Measurements from ENCODE around the gene CUL2. TPM values are rescaled to one million over a fixed set of nuclear protein-coding genes. Genes with fewer than 3 reads are reported as not detected.
"Not testable (repeated sequence)": the region's sequence is repeated elsewhere in the genome, so short reads cannot be mapped to it uniquely, and the experiment has no call there.

Gene CUL2
- total RNA-seq, 1 experiment from 2014 or later = 26.9 TPM

GRCh38 chr10:34976380-34976910 is 113.7 kb downstream of the CUL2 start:
- not testable (repeated sequence) for H3K36me3 ChIP-seq, H3K4me3 ChIP-seq, H3K27me3 ChIP-seq, H3K9me3 ChIP-seq, DNase-seq

GRCh38 chr10:34974364-34975065 is 115.6 kb downstream of the CUL2 start:
- H3K36me3 ChIP-seq, H3K27me3 ChIP-seq, DNase-seq, H3K4me3 ChIP-seq, H3K9me3 ChIP-seq: not testable (repeated sequence)

GRCh38 chr10:34973757-34974156 is 116.4 kb downstream of the CUL2 start:
- H3K36me3 ChIP-seq, H3K9me3 ChIP-seq, H3K4me3 ChIP-seq, DNase-seq, H3K27me3 ChIP-seq: not testable (repeated sequence)

- H3K9me3 ChIP-seq, DNase-seq, H3K36me3 ChIP-seq, H3K27me3 ChIP-seq, H3K4me3 ChIP-seq: not testable (repeated sequence)
Measured at GRCh38 chr10:34973121-34973520, 117.0 kb downstream of the CUL2 start.

GRCh38 chr10:34972591-34972990 is 117.5 kb downstream of the CUL2 start:
- not testable (repeated sequence) for DNase-seq, H3K9me3 ChIP-seq, H3K36me3 ChIP-seq, H3K4me3 ChIP-seq, H3K27me3 ChIP-seq

- not testable (repeated sequence) for H3K4me3 ChIP-seq, H3K9me3 ChIP-seq, DNase-seq, H3K36me3 ChIP-seq, H3K27me3 ChIP-seq
Measured at GRCh38 chr10:34971606-34972334, 118.4 kb downstream of the CUL2 start.

- DNase-seq = no peak
- Histone ChIP-seq H3K27me3 (no peaks in the 10 kb centered on the region), H3K4me3 (no peak overlapping the region), H3K36me3 (no peaks in the 10 kb centered on the region), H3K9me3 (no peaks in the 10 kb centered on the region)
Measured at GRCh38 chr10:34969171-34969570, 121.0 kb downstream of the CUL2 start.

GRCh38 chr10:34967335-34967880 is 122.7 kb downstream of the CUL2 start:
- Histone ChIP-seq H3K4me3 (no peak overlapping the region), H3K27me3 (no peaks in the 10 kb centered on the region), H3K36me3 (no peaks in the 10 kb centered on the region), H3K9me3 (no peaks in the 10 kb centered on the region)
- peak; percentile 85 for DNase-seq

- Histone ChIP-seq H3K4me3 (no peak overlapping the region), H3K27me3 (no peaks in the 10 kb centered on the region), H3K9me3 (no peaks in the 10 kb centered on the region), H3K36me3 (no peaks in the 10 kb centered on the region)
- peak; percentile 75 for DNase-seq
Measured at GRCh38 chr10:34966451-34966850, 123.7 kb downstream of the CUL2 start.

GRCh38 chr10:34966040-34966439 is 124.1 kb downstream of the CUL2 start:
- no peak for DNase-seq

GRCh38 chr10:34964166-34964800 is 125.9 kb downstream of the CUL2 start:
- no peak for DNase-seq
- Histone ChIP-seq H3K27me3 (no peaks in the 10 kb centered on the region), H3K36me3 (no peaks in the 10 kb centered on the region), H3K9me3 (no peaks in the 10 kb centered on the region), H3K4me3 (no peak overlapping the region)

More at GRCh38 chr10:34966040-34966439, 124.1 kb downstream of the CUL2 start:
- Histone ChIP-seq H3K4me3 (no peak overlapping the region), H3K9me3 (no peaks in the 10 kb centered on the region), H3K27me3 (no peaks in the 10 kb centered on the region), H3K36me3 (no peaks in the 10 kb centered on the region)

GRCh38 chr10:34962866-34963265 is 127.3 kb downstream of the CUL2 start:
- H3K9me3 ChIP-seq = no peaks in the 10 kb centered on the region
- no peak for DNase-seq
- no peaks in the 10 kb centered on the region for H3K36me3 ChIP-seq
- H3K4me3 ChIP-seq = no peak overlapping the region
- H3K27me3 ChIP-seq = no peaks in the 10 kb centered on the region

- H3K9me3 ChIP-seq = no peaks in the 10 kb centered on the region
- no peaks in the 10 kb centered on the region for H3K27me3 ChIP-seq
- no peak for DNase-seq
- H3K4me3 ChIP-seq = no peak overlapping the region
- no peaks in the 10 kb centered on the region for H3K36me3 ChIP-seq
Measured at GRCh38 chr10:34960983-34961382, 129.2 kb downstream of the CUL2 start.

GRCh38 chr10:34959786-34960185 is 130.4 kb downstream of the CUL2 start:
- H3K4me3 ChIP-seq = no peak overlapping the region
- H3K27me3 ChIP-seq = no peaks in the 10 kb centered on the region
- no peaks in the 10 kb centered on the region for H3K36me3 ChIP-seq
- DNase-seq = no peak
- H3K9me3 ChIP-seq = no peaks in the 10 kb centered on the region

- H3K36me3 ChIP-seq = no peaks in the 10 kb centered on the region
- H3K27me3 ChIP-seq = no peaks in the 10 kb centered on the region
- H3K4me3 ChIP-seq = no peak overlapping the region
- no peaks in the 10 kb centered on the region for H3K9me3 ChIP-seq
- no peak for DNase-seq
Measured at GRCh38 chr10:34959321-34959720, 130.8 kb downstream of the CUL2 start.
